Astrocyte (in vitro differentiated cells and primary cell): Measurements from ENCODE around the gene SCAF8. TPM values are rescaled to one million over a fixed set of nuclear protein-coding genes. Genes with fewer than 3 reads are reported as not detected.

ENCODE experiments used
- DNase-seq: peaks from one replicate; pipeline ENCODE4 v3.0.0-alpha.2; 2010; ENCODE audit warnings: low read depth
- FAIRE-seq: peaks from 2 replicates; lab custom pipeline; 2011; peaks lifted over from hg19 to GRCh38; lab: Jason Lieb, UNC
- H2AFZ ChIP-seq: 2 replicates; pipeline ENCODE4 v1.6.0; 2012; ENCODE audit warnings: low read depth, low read length, inconsistent platforms
- H3K27ac ChIP-seq: 2 replicates; pipeline ENCODE4 v1.5.1; 2011; ENCODE audit warnings: low read depth, low read length, inconsistent platforms
- H3K27me3 ChIP-seq: 2 replicates; pipeline ENCODE4 v1.6.0; 2011; ENCODE audit warnings: low read length, inconsistent platforms; ENCODE audit not compliant: insufficient read depth
- H3K36me3 ChIP-seq: 2 replicates; pipeline ENCODE4 v1.5.1; 2011; ENCODE audit warnings: low read length, inconsistent platforms; ENCODE audit not compliant: insufficient read depth
- H3K4me1 ChIP-seq: 2 replicates; pipeline ENCODE4 v1.5.1; 2011; ENCODE audit warnings: low read length, inconsistent platforms; ENCODE audit not compliant: insufficient read depth
- H3K4me2 ChIP-seq: 2 replicates; pipeline ENCODE4 v1.6.0; 2012; ENCODE audit warnings: low read length, inconsistent platforms
- H3K4me3 ChIP-seq: 2 replicates; pipeline ENCODE4 v1.5.1; 2011; ENCODE audit warnings: low read depth, mild to moderate bottlenecking, low read length, inconsistent platforms; ENCODE audit not compliant: insufficient read depth
- H3K79me2 ChIP-seq: 2 replicates; pipeline ENCODE4 v1.6.0; 2012; ENCODE audit warnings: mild to moderate bottlenecking, low read length, inconsistent platforms; ENCODE audit not compliant: insufficient read depth
- H3K9ac ChIP-seq: 2 replicates; pipeline ENCODE4 v1.6.0; 2012; ENCODE audit warnings: mild to moderate bottlenecking, low read length, inconsistent platforms
- H3K9me3 ChIP-seq: 2 replicates; pipeline ENCODE4 v1.5.1; 2012; ENCODE audit warnings: low read depth, mild to moderate bottlenecking, low read length, inconsistent platforms; ENCODE audit not compliant: insufficient read depth
- H4K20me1 ChIP-seq: 2 replicates; pipeline ENCODE4 v1.6.0; 2012; ENCODE audit warnings: low read length, inconsistent platforms; ENCODE audit not compliant: insufficient read depth
- H3K27ac Mint-ChIP-seq: one replicate; pipeline ENCODE4 v1.8.0; 2021; ENCODE audit warnings: mild to moderate bottlenecking, mixed read lengths; ENCODE audit not compliant: unreplicated experiment
- H3K27me3 Mint-ChIP-seq: one replicate; pipeline ENCODE4 v1.8.0; 2021; ENCODE audit warnings: low read depth, mixed read lengths; ENCODE audit not compliant: unreplicated experiment
- H3K36me3 Mint-ChIP-seq: one replicate; pipeline ENCODE4 v1.8.0; 2021; ENCODE audit warnings: low read depth, mixed read lengths; ENCODE audit not compliant: unreplicated experiment
- H3K4me1 Mint-ChIP-seq: one replicate; pipeline ENCODE4 v1.8.0; 2021; ENCODE audit warnings: low read depth, mixed read lengths; ENCODE audit not compliant: unreplicated experiment
- H3K4me3 Mint-ChIP-seq: one replicate; pipeline ENCODE4 v1.8.0; 2021; ENCODE audit warnings: mild to moderate bottlenecking, moderate library complexity, mixed read lengths; ENCODE audit not compliant: unreplicated experiment
- H3K9me3 Mint-ChIP-seq: one replicate; pipeline ENCODE4 v1.8.0; 2021; ENCODE audit warnings: mild to moderate bottlenecking, mixed read lengths; ENCODE audit not compliant: unreplicated experiment
- CTCF ChIP-seq: IDR thresholded peaks from 2 replicates; pipeline ENCODE4 v1.5.1; 2011; ENCODE audit warnings: low read depth, mild to moderate bottlenecking, inconsistent platforms, low read length, moderate library complexity; ENCODE audit not compliant: insufficient read depth
- EZH2 ChIP-seq: IDR thresholded peaks from 2 replicates; pipeline ENCODE4 v1.6.1; 2012; ENCODE audit warnings: mild to moderate bottlenecking, low read length, inconsistent platforms; ENCODE audit not compliant: insufficient read depth
- total RNA-seq: library from RNA; stranded (reverse); gene quantifications from 2 replicates; pipeline ENCODE4 v1.2.1, GENCODE V29; 2021

Gene SCAF8
- total RNA-seq, 1 donor from 2014 or later, result 36.0 TPM

GRCh38 chr6:154814063-154814462 lies 80.8 kb downstream of the SCAF8 start:
- H3K36me3 ChIP-seq, result peaks cover 53% of the 10 kb centered on the region
- H2AFZ ChIP-seq, result no peak overlapping the region
- no peak overlapping the region for H3K27ac Mint-ChIP-seq
- H3K4me3 Mint-ChIP-seq, result no peak overlapping the region
- H3K4me3 ChIP-seq, result no peak overlapping the region
- no peaks in the 10 kb centered on the region for H3K9me3 ChIP-seq
- no peak for FAIRE-seq
- H3K9me3 Mint-ChIP-seq, result no peaks in the 10 kb centered on the region
- peaks cover 16% of the 10 kb centered on the region for H3K4me1 Mint-ChIP-seq
- H3K27ac ChIP-seq, result no peak overlapping the region
- H4K20me1 ChIP-seq, result peaks cover 7% of the 10 kb centered on the region
- H3K27me3 Mint-ChIP-seq, result no peaks in the 10 kb centered on the region
- no peaks in the 10 kb centered on the region for H3K79me2 ChIP-seq
- no peak for DNase-seq
- H3K4me2 ChIP-seq, result no peak overlapping the region
- no peaks in the 10 kb centered on the region for H3K27me3 ChIP-seq
- H3K4me1 ChIP-seq, result peaks cover 2% of the 10 kb centered on the region
- H3K9ac ChIP-seq, result no peak overlapping the region
- peaks cover 14% of the 10 kb centered on the region for H3K36me3 Mint-ChIP-seq
- TF ChIP-seq EZH2 (no peak), CTCF (no peak)

- Histone ChIP-seq H3K9me3 (no peaks in the 10 kb centered on the region), H3K4me2 (no peak overlapping the region), H3K9ac (no peak overlapping the region), H3K36me3 (peaks cover 55% of the 10 kb centered on the region), H3K79me2 (peaks cover 4% of the 10 kb centered on the region), H3K27ac (no peak overlapping the region), H2AFZ (no peak overlapping the region), H3K4me3 (no peak overlapping the region), H4K20me1 (peaks cover 10% of the 10 kb centered on the region), H3K27me3 (no peaks in the 10 kb centered on the region), H3K4me1 (peaks cover 2% of the 10 kb centered on the region)
- Mint-ChIP-seq H3K27ac (peak overlapping the region; percentile 59), H3K4me1 (peaks cover 16% of the 10 kb centered on the region), H3K36me3 (peaks cover 14% of the 10 kb centered on the region), H3K4me3 (peak overlapping the region; percentile 28), H3K27me3 (no peaks in the 10 kb centered on the region), H3K9me3 (no peaks in the 10 kb centered on the region)
- DNase-seq (peak; percentile 51), FAIRE-seq (no peak)
- no peak for TF ChIP-seq EZH2
- no peak for TF ChIP-seq CTCF
Measured at GRCh38 chr6:154815938-154816820, 83.0 kb downstream of the SCAF8 start.

DNA sequence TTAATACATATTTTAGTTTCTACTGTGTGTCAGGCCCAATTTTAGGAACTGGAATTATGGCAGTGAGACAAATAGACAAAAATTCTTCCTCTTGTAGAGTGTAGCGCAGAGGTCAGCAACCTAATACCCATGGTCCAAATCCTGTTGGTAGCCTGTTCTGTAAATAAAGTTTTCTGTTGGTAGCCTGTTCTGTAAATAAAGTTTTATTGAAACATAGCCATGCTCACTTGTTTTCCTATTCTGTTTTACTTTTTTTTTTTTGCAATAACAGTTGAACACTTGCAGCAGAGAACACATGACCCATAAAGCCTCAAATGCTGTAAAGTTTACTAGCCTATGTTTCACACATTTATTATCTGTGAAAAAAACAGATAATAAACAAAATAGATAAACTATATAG lies 87.9 kb downstream of the SCAF8 start:
- H3K36me3 ChIP-seq, result peaks cover 57% of the 10 kb centered on the region
- H3K36me3 Mint-ChIP-seq, result peaks cover 19% of the 10 kb centered on the region

More for the DNA sequence above, 87.9 kb downstream of the SCAF8 start:
- TF ChIP-seq EZH2 (no peak), CTCF (no peak)
- no peak overlapping the region for H3K4me3 ChIP-seq
- Mint-ChIP-seq H3K4me1 (peaks cover 29% of the 10 kb centered on the region), H3K4me3 (peak overlapping the region; percentile 3), H3K27me3 (no peaks in the 10 kb centered on the region), H3K9me3 (peaks cover 2% of the 10 kb centered on the region), H3K27ac (no peak overlapping the region)
- H3K4me2 ChIP-seq, result no peak overlapping the region
- H3K79me2 ChIP-seq, result peaks cover 21% of the 10 kb centered on the region
- peaks cover 13% of the 10 kb centered on the region for H4K20me1 ChIP-seq
- FAIRE-seq, result no peak
- H2AFZ ChIP-seq, result no peak overlapping the region
- H3K9ac ChIP-seq, result no peak overlapping the region
- H3K27me3 ChIP-seq, result no peaks in the 10 kb centered on the region
- H3K27ac ChIP-seq, result no peak overlapping the region
- peaks cover under 1% of the 10 kb centered on the region for H3K4me1 ChIP-seq
- DNase-seq, result no peak
- H3K9me3 ChIP-seq, result no peaks in the 10 kb centered on the region
